ENCODE results near the gene RANBP10. TPM values are rescaled to one million over a fixed set of nuclear protein-coding genes. Genes with fewer than 3 reads are reported as not detected.

RANBP10 gene
- total and polyA plus RNA-seq, 2 of the 8 experiments (the other 6 are each of a cell fraction or from before 2014, with no cell fraction given), result 14.2 to 16.8 TPM

GRCh38 chr16:67707790-67708189, 98.6 kb downstream of the RANBP10 start:
- H2BK20ac ChIP-seq (ENCODE audit: low read length), result no peak overlapping the region
- H4K20me1 ChIP-seq (replicated peaks in 1 of 2; ENCODE audit: control insufficient read depth in 1 of 2, insufficient read depth in 2 of 2, low read length in 2 of 2), result peaks cover 0 to 2% of the 10 kb centered on the region in 2 experiments
- H3K9me3 ChIP-seq (ENCODE audit: insufficient read depth in 2 of 2, low read depth in 1 of 2, low read length in 1 of 2), result no peaks in the 10 kb centered on the region
- no peak for TF ChIP-seq JUN (IDR thresholded peaks at IDR 0.05; ENCODE audit: low read depth, low read length)
- no peak for TF ChIP-seq CTBP2 (IDR thresholded peaks at IDR 0.05; ENCODE audit: borderline replicate concordance, insufficient read depth, insufficient read length, low read length)
- no peak for TF ChIP-seq ASH2L (IDR thresholded peaks at IDR 0.05; ENCODE audit: low read length)

More at GRCh38 chr16:67707790-67708189, 98.6 kb downstream of the RANBP10 start:
- no peak overlapping the region for H3K23ac ChIP-seq (ENCODE audit: insufficient read length)
- H2BK5ac ChIP-seq (ENCODE audit: low read depth, low read length), result no peak overlapping the region
- H3K14ac ChIP-seq (ENCODE audit: insufficient read length), result no peak overlapping the region
- H3K56ac ChIP-seq (replicated peaks; ENCODE audit: insufficient read length, low read depth, low read length), result no peak overlapping the region
- H4K8ac ChIP-seq (ENCODE audit: extremely low read depth, insufficient read depth, low read length), result no peak overlapping the region
- H3K23me2 ChIP-seq (ENCODE audit: low read depth, low read length), result no peaks in the 10 kb centered on the region
- ChIA-PET CTCF (ENCODE audit: partially characterized antibody) (interaction anchor here (0.5 to 1.1 kb wide), 4 partner anchors 31 to 202 kb away, joined by 3 read pairs; no protein-coding TSS in a partner anchor), POLR2A (ENCODE audit: partially characterized antibody) (interaction anchor here (3.3 kb wide), 1 partner anchor 11 kb away, joined by 16 read pairs; the partner anchor contains the start of gene GFOD2)
- H3K4me1 ChIP-seq (replicated peaks in 1 of 4; ENCODE audit: control insufficient read depth in 3 of 4, insufficient read depth in 4 of 4, low read length in 3 of 4), result peaks cover 0 to 7% (median 3%) of the 10 kb centered on the region in 4 experiments; a peak in 2 of 7 replicates
- H3K4ac ChIP-seq (replicated peaks; ENCODE audit: insufficient read length, low read depth, low read length), result no peak overlapping the region
- DNase-seq (ENCODE audit: low read depth in 1 of 2, low spot score in 2 of 2) (no peak), FAIRE-seq (no peak)
- H4K5ac ChIP-seq (ENCODE audit: insufficient read length, low read depth, low read length), result no peak overlapping the region
- H3K4me2 ChIP-seq (ENCODE audit: insufficient read depth in 1 of 2, low read depth in 2 of 2, low read length in 2 of 2), result no peak overlapping the region
- no peak overlapping the region for H3K27ac ChIP-seq (ENCODE audit: low read depth, low read length)
- H3K79me1 ChIP-seq (ENCODE audit: low read depth, low read length), result peaks cover 7% of the 10 kb centered on the region
- H3K27me3 ChIP-seq (replicated peaks in 1 of 4; ENCODE audit: control insufficient read depth in 3 of 4, extremely low read depth in 1 of 4, insufficient read depth in 3 of 4, low read length in 3 of 4), result no peaks in the 10 kb centered on the region
- H3K79me2 ChIP-seq (ENCODE audit: control insufficient read depth in 1 of 2, insufficient read depth in 2 of 2, low read length in 2 of 2), result peaks cover 0 to 56% of the 10 kb centered on the region in 2 experiments; a peak in 2 of 4 replicates
- H4K91ac ChIP-seq (replicated peaks; ENCODE audit: insufficient read length, low read length), result no peak overlapping the region
- no peak overlapping the region for H2AFZ ChIP-seq (ENCODE audit: low read length)
- H3K18ac ChIP-seq (ENCODE audit: extremely low read depth, low read length), result no peak overlapping the region
- no peak overlapping the region for H2BK120ac ChIP-seq (replicated peaks; ENCODE audit: low read depth, low read length)
- no peak overlapping the region for H3K4me3 ChIP-seq (ENCODE audit: extremely low read depth in 1 of 4, insufficient read depth in 2 of 4, low read depth in 3 of 4, low read length in 4 of 4)
- no peak overlapping the region for H3K9ac ChIP-seq (replicated peaks in 1 of 4; ENCODE audit: extremely low read depth in 1 of 4, low read depth in 3 of 4, low read length in 3 of 4)
- no peak overlapping the region for H2AK5ac ChIP-seq (ENCODE audit: low read depth, low read length)
- no peak overlapping the region for H2BK15ac ChIP-seq (ENCODE audit: low read length)
- 98% methylated on average over 5 of the region's 5 CpGs; no CpG with 5 or more reads in 1 of the 2 experiments for WGBS, 2 experiments (ENCODE audit: extremely low coverage in 1 of 2, insufficient coverage in 1 of 2, insufficient read length in 1 of 2, insufficient replicate concordance in 2 of 2, low coverage in 1 of 2, low lambda C conversion rate in 2 of 2, missing lambda C conversion rate in 1 of 2)
- H2BK12ac ChIP-seq (ENCODE audit: low read depth, low read length), result no peak overlapping the region
- no peaks in the 10 kb centered on the region; a peak in 1 of 8 replicates for H3K36me3 ChIP-seq (ENCODE audit: control insufficient read depth in 2 of 4, insufficient read depth in 4 of 4, low read length in 3 of 4)
